Body of pancreas (tissue), 4 donors: ENCODE measurements around the gene TTPAL.

ENCODE experiments used
- CTCF ChIP-seq, 7 experiments: fragments of 450-650 bp in 4 of 7; fragments of 200-600 bp in 3 of 7; sonication (generic) in 3 of 7; IDR thresholded peaks; one replicate each; pipeline ENCODE4 v1.5.1; 2016 to 2019; ENCODE audit warnings: antibody characterized with exemption in 7 of 7
- POLR2A ChIP-seq, 3 donors: fragments of 450-650 bp; IDR thresholded peaks; one replicate each; pipeline ENCODE4 v1.6.1; 2016; ENCODE audit warnings: antibody characterized with exemption in 3 of 3, mild to moderate bottlenecking in 2 of 3

- no peak for TF ChIP-seq CTCF (IDR thresholded peaks at IDR 0.05)
- TF ChIP-seq POLR2A (IDR thresholded peaks at IDR 0.05): no peak
Observed at GRCh38 chr20:44494681-44495080, 19.0 kb downstream of the TTPAL start.
